PC-3 (cell line): Measurements from ENCODE around the gene CEP78.

Source experiments
- CTCF ChIP-seq: fragments of 300-600 bp; sonication (generic); conservative IDR thresholded peaks from 2 replicates; pipeline ENCODE4 v1.5.1; 2017; ENCODE audit warnings: antibody characterized with exemption, low read depth, mild to moderate bottlenecking, low read length
- EZH2phosphoT487 ChIP-seq: fragments of 300-600 bp; sonication (generic); IDR thresholded peaks from 2 replicates; pipeline ENCODE4 v1.6.1; 2018; ENCODE audit warnings: mild to moderate bottlenecking, antibody characterized with exemption, low read length, borderline replicate concordance

- TF ChIP-seq EZH2phosphoT487 (no peak), CTCF (no peak)
Measured at GRCh38 chr9:78320030-78320693, 84.3 kb downstream of the CEP78 start.
